ENCODE data around the gene PIAS4.

GRCh38 chr19:4036576-4037300, 29.2 kb downstream of the PIAS4 start:
- TF ChIP-seq PATZ1 (CRISPR knock-in tag; IDR thresholded peaks at IDR 0.05; ENCODE audit: borderline replicate concordance) (no peak), ZC3H10 (CRISPR knock-in tag; IDR thresholded peaks at IDR 0.05) (no peak), CSRNP3 (CRISPR knock-in tag; IDR thresholded peaks at IDR 0.05) (no peak), CREB5 (CRISPR knock-in tag; IDR thresholded peaks at IDR 0.05; ENCODE audit: low read depth) (no peak), TCF4 (CRISPR knock-in tag; IDR thresholded peaks at IDR 0.05; ENCODE audit: borderline replicate concordance) (no peak), PPARA (CRISPR knock-in tag; IDR thresholded peaks at IDR 0.05; ENCODE audit: borderline replicate concordance) (no peak)
